Brain microvascular endothelial cell (primary cell): ENCODE data around the gene NYNRIN.
A peak's percentile ranks its signal among the peaks of the same experiment; 100 is the strongest.

Experiments used
- DNase-seq: peaks from one replicate; pipeline ENCODE4 v3.0.0-alpha.2; 2020
- H3K27ac ChIP-seq: fragments of 250-450 bp; sonication (Bioruptor Pico); 2 replicates; pipeline ENCODE4 v1.5.1; 2020; ENCODE audit warnings: mild to moderate bottlenecking, moderate library complexity
- H3K27me3 ChIP-seq: fragments of 250-450 bp; sonication (Bioruptor Pico); replicated peaks from 2 replicates; pipeline ENCODE4 v1.5.1; 2020; ENCODE audit warnings: mild to moderate bottlenecking
- H3K36me3 ChIP-seq: fragments of 250-450 bp; sonication (Bioruptor Pico); replicated peaks from 2 replicates; pipeline ENCODE4 v1.5.1; 2020; ENCODE audit warnings: mild to moderate bottlenecking
- H3K4me3 ChIP-seq: 2 replicates; pipeline ENCODE4 v1.5.1; 2011; ENCODE audit warnings: low read depth, mild to moderate bottlenecking, control low read depth, low read length, moderate library complexity
- in situ Hi-C: cut with HindIII; loops from 2 replicates; pipeline ENCODE4 v1.10.0; 2017; ENCODE audit warnings: low sequenced_read_pairs, low pct_ligation_motif_present
- TF ChIP-seq, protein P1 (sequence below): IDR thresholded peaks from 2 replicates; pipeline ENCODE4 v1.5.1; 2011; ENCODE audit warnings: low read depth, mild to moderate bottlenecking, moderate library complexity, low read length, control low read depth, inconsistent platforms; ENCODE audit errors: missing control alignments

The NYNRIN gene

DNA sequence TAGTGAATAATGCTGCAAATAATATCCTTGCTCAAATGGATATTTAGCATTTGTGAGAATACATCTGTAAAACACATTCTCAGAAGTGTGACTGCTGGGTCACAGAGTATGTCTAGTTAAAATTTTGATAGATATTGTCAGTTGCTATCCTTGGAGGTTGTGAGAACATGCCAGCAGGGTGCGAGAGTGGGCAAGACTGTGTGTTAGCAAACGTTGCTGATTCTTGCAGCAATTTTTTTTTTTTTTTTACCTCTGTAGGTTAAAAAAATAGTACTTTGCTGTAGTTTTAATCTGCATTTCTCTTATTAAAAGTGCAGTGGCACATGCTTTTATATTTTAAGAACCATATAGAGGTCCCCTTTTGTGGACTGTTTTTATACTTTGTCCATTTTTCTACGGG is 4.5 kb upstream of the NYNRIN start:
- TF ChIP-seq, protein P1, sequence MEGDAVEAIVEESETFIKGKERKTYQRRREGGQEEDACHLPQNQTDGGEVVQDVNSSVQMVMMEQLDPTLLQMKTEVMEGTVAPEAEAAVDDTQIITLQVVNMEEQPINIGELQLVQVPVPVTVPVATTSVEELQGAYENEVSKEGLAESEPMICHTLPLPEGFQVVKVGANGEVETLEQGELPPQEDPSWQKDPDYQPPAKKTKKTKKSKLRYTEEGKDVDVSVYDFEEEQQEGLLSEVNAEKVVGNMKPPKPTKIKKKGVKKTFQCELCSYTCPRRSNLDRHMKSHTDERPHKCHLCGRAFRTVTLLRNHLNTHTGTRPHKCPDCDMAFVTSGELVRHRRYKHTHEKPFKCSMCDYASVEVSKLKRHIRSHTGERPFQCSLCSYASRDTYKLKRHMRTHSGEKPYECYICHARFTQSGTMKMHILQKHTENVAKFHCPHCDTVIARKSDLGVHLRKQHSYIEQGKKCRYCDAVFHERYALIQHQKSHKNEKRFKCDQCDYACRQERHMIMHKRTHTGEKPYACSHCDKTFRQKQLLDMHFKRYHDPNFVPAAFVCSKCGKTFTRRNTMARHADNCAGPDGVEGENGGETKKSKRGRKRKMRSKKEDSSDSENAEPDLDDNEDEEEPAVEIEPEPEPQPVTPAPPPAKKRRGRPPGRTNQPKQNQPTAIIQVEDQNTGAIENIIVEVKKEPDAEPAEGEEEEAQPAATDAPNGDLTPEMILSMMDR, result no peak
- in situ Hi-C loops, result no loop called here
- Histone ChIP-seq H3K27ac (no peak overlapping the region), H3K4me3 (no peak overlapping the region), H3K27me3 (no peaks in the 10 kb centered on the region), H3K36me3 (no peaks in the 10 kb centered on the region)
- DNase-seq, result no peak

DNA sequence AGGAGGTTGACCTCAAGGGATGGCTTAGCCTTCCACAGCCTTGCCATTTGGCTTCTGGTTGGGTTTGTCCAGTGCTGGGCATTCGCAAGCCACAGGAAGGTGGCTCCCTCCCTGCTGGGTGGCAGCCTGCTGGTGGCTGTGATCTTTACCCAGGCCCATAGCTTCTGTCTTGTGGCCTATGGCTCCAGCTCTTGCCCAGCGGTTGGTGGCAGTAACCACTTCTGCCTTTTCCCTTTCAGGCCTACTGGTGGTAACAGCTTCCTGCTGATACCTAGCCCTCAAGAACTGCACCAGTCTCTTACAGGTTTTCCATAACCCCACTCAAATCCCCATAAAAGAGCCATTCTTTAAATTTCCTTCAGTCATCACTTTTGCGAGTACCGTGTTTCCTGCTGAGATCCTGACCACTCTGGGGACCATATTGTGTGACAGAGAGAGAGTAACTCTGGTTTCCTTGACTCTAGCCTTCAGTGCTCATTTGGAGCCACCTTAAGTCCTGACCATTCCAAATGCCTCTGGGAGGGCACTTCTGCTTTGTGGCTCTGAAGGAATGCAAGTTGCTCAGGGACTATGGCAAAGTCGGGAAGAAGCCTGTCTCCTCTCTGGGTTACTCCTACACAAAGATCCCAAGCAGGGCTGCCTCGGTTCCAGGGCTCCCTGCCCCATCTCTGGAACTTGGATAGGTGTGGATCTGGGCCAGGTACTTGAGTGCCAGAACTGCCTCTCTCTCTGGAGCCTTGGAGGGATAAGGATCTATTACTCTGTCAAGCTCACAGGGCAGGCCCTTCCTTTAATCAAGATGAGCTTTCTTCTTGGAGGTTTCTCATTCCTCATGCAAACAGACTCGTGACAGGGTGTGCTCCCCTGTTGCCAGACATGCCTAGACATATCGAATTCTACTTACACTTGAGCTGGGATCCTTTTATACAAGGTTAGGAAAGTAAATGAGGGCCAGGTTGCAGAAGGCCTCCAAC is 2.9 kb upstream of the NYNRIN start:
- no peaks in the 10 kb centered on the region for H3K36me3 ChIP-seq
- in situ Hi-C loops, result no loop called here
- no peak overlapping the region for H3K4me3 ChIP-seq
- TF ChIP-seq, protein P1, result no peak
- H3K27ac ChIP-seq, result no peak overlapping the region
- no peak for DNase-seq
- H3K27me3 ChIP-seq, result no peaks in the 10 kb centered on the region

DNA sequence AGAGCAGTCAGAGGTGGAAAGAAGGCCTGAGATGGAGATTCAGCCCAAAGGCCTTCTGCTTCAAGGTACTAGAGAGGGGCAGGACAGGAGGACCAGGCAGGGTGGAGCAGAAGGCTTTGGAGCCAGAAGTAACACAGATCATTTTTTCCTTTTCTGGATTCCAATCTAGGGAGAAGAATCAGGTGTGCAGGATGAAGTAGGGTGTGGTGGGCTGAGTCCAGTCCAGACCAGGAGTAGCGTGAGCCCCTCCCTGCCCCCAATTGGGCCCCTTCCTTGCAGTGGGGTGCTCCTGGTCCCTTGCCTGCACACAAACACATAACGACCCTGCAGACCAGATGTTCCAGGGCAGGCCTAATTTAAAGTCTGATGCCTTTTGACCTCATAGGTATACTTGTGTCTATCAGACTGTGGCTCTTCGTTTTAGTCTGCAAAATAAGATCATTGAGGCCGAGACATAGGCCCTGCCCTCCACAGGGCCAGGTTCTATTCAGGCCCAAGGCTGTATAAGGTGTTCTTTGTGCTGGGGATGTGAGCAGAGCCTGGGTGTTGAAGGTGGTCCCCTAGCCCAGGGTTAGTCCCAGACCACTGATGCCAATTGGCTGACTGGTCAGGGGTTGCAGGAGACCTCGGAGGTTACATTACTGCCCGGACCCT is 1.0 kb upstream of the NYNRIN start:
- H3K4me3 ChIP-seq, result no peak overlapping the region
- no peaks in the 10 kb centered on the region for H3K36me3 ChIP-seq
- in situ Hi-C loops, result no loop called here
- no peak for DNase-seq
- no peaks in the 10 kb centered on the region for H3K27me3 ChIP-seq
- H3K27ac ChIP-seq, result no peak overlapping the region
- TF ChIP-seq, protein P1, result no peak

- Histone ChIP-seq H3K4me3 (peak overlapping the region; percentile 17), H3K27me3 (no peaks in the 10 kb centered on the region), H3K27ac (no peak overlapping the region), H3K36me3 (no peaks in the 10 kb centered on the region)
- in situ Hi-C loops, result no loop called here
- no peak for DNase-seq
- TF ChIP-seq, protein P1, result no peak
Measured at GRCh38 chr14:24398293-24398652, 530 bp upstream of the NYNRIN start.

GRCh38 chr14:24399447-24399822 is 632 bp downstream of the NYNRIN start:
- Histone ChIP-seq H3K4me3 (peak overlapping the region; percentile 65), H3K27me3 (no peaks in the 10 kb centered on the region), H3K36me3 (no peaks in the 10 kb centered on the region), H3K27ac (no peak overlapping the region)
- in situ Hi-C loops, result no loop called here
- TF ChIP-seq, protein P1, result no peak
- DNase-seq, result no peak
